HL-60 (cell line): Measurements from ENCODE around the gene RGS7.

Experiments
- CTCF ChIP-seq: IDR thresholded peaks from one replicate; pipeline ENCODE4 v1.5.1; 2011; ENCODE audit warnings: low read length, control low read depth, inconsistent platforms; ENCODE audit not compliant: insufficient read depth
- GABPA ChIP-seq: IDR thresholded peaks from 2 replicates; pipeline ENCODE4 v1.6.1; 2012; ENCODE audit warnings: low read depth
- POLR2AphosphoS5 ChIP-seq: IDR thresholded peaks from 2 replicates; pipeline ENCODE4 v1.6.1; 2012; ENCODE audit warnings: low read depth
- REST ChIP-seq: IDR thresholded peaks from 2 replicates; pipeline ENCODE4 v1.6.1; 2012; ENCODE audit warnings: low read depth; ENCODE audit not compliant: insufficient replicate concordance
- SPI1 ChIP-seq: IDR thresholded peaks from 2 replicates; pipeline ENCODE4 v1.6.1; 2012; ENCODE audit warnings: low read depth, mild to moderate bottlenecking, borderline replicate concordance

- TF ChIP-seq CTCF (no peak), REST (no peak), POLR2AphosphoS5 (no peak), SPI1 (no peak), GABPA (no peak)
Observed at GRCh38 chr1:241217516-241217915, 139.5 kb downstream of the RGS7 start.
